Measurements from ENCODE around the gene ADK. TPM values are rescaled to one million over a fixed set of nuclear protein-coding genes. Genes with fewer than 3 reads are reported as not detected.

ADK gene
- total RNA-seq, 1 experiment from 2014 or later = 26.8 TPM

DNA sequence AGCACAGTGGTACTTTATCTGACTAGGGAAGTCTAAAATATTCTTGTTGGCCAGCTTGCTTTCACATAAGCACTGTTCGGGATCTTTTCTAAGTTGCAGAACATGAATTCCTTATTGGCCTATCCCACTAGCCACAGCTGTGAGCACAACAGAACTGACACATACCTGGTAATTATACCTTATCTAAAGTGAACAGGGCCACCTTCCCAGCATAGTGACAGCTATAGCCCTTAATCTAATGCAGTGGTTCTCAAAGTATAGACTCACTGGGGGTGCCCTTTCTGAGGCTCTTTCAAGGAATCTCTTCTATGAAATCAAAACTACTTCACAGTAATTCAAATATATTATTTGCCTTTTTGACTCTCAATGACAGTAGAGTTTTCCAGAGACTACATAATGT, 490.6 kb downstream of the ADK start:
- no peak overlapping the region for H3K4ac ChIP-seq (ENCODE audit: low read depth, low read length)
- no CpG with 5 or more reads among the region's 1 CpG for WGBS (ENCODE audit: extremely low coverage, insufficient read length, low lambda C conversion rate)
- no peak overlapping the region for H3K14ac ChIP-seq (ENCODE audit: insufficient read depth, low read length)
- H3K4me3 Mint-ChIP-seq = no peak overlapping the region
- H4K20me1 ChIP-seq (ENCODE audit: control insufficient read depth, insufficient read depth, insufficient read length) = no peaks in the 10 kb centered on the region
- H3K4me1 Mint-ChIP-seq = peaks cover 27 to 28% of the 10 kb centered on the region in 2 experiments
- no peaks in the 10 kb centered on the region for H3K79me2 ChIP-seq (ENCODE audit: insufficient read depth, low read length)
- no peak overlapping the region for H4K8ac ChIP-seq (replicated peaks; ENCODE audit: insufficient read length, low read depth, low read length)
- H3K9me3 Mint-ChIP-seq = peaks cover 3 to 7% of the 10 kb centered on the region in 2 experiments; a peak in 4 of 5 replicates
- H3K56ac ChIP-seq (ENCODE audit: insufficient read length, low read depth, low read length) = no peak overlapping the region
- H3K36me3 Mint-ChIP-seq (ENCODE audit: insufficient read depth in 1 of 3, low read depth in 3 of 3) = peaks cover 1 to 11% (median 10%) of the 10 kb centered on the region in 3 experiments; a peak in 4 of 7 replicates
- no peak overlapping the region for H3K23ac ChIP-seq (ENCODE audit: insufficient read length, low read depth, low read length)
- H3K27me3 Mint-ChIP-seq (ENCODE audit: low read depth) = no peaks in the 10 kb centered on the region
- no peaks in the 10 kb centered on the region for H3K9me3 ChIP-seq (ENCODE audit: control insufficient read depth, low read depth, low read length)
- no peak for DNase-seq
- H3K79me1 ChIP-seq (ENCODE audit: insufficient read depth, low read depth, low read length, poor library complexity, severe bottlenecking) = no peaks in the 10 kb centered on the region
- no peaks in the 10 kb centered on the region for H3K23me2 ChIP-seq (ENCODE audit: insufficient read length, low read depth, low read length, poor library complexity, severe bottlenecking)
- TF ChIP-seq, protein P1, sequence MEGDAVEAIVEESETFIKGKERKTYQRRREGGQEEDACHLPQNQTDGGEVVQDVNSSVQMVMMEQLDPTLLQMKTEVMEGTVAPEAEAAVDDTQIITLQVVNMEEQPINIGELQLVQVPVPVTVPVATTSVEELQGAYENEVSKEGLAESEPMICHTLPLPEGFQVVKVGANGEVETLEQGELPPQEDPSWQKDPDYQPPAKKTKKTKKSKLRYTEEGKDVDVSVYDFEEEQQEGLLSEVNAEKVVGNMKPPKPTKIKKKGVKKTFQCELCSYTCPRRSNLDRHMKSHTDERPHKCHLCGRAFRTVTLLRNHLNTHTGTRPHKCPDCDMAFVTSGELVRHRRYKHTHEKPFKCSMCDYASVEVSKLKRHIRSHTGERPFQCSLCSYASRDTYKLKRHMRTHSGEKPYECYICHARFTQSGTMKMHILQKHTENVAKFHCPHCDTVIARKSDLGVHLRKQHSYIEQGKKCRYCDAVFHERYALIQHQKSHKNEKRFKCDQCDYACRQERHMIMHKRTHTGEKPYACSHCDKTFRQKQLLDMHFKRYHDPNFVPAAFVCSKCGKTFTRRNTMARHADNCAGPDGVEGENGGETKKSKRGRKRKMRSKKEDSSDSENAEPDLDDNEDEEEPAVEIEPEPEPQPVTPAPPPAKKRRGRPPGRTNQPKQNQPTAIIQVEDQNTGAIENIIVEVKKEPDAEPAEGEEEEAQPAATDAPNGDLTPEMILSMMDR (conservative IDR thresholded peaks at IDR 0.05) = no peak
- H3K27ac ChIP-seq (ENCODE audit: insufficient read length, low read depth, low read length) = no peak overlapping the region
- no peak overlapping the region for H2BK12ac ChIP-seq (ENCODE audit: insufficient read length, low read depth, low read length)
- H4K5ac ChIP-seq (ENCODE audit: insufficient read length, low read depth, low read length) = no peak overlapping the region
- H2BK20ac ChIP-seq (ENCODE audit: low read depth, low read length, poor library complexity, severe bottlenecking) = no peak overlapping the region
- no peak overlapping the region for H2AFZ ChIP-seq (ENCODE audit: low read length)
- H3K27ac Mint-ChIP-seq = no peak overlapping the region
- H3K4me1 ChIP-seq (ENCODE audit: insufficient read depth, low read length) = peaks cover 6% of the 10 kb centered on the region; the same call in 1 of the 2 replicates
- no peak overlapping the region for H2BK15ac ChIP-seq (ENCODE audit: low read depth, low read length)
- no peak overlapping the region for H3K9ac ChIP-seq (ENCODE audit: extremely low read depth, insufficient read length, low read length)
- H3K27me3 ChIP-seq (ENCODE audit: insufficient read depth, low read length) = no peaks in the 10 kb centered on the region
- H3K18ac ChIP-seq (ENCODE audit: insufficient read length, low read depth, low read length) = no peak overlapping the region
- H3T11ph ChIP-seq (ENCODE audit: low read length) = no peak overlapping the region
- no peak overlapping the region for H2AK5ac ChIP-seq (ENCODE audit: insufficient read length, low read length)
- H3K4me2 ChIP-seq (ENCODE audit: insufficient read depth, insufficient read length, low read length) = no peak overlapping the region
- no peak overlapping the region for H2BK5ac ChIP-seq (ENCODE audit: insufficient read length, low read length)
- no peak overlapping the region for H4K91ac ChIP-seq (ENCODE audit: insufficient read length, low read depth, low read length)
- H2BK120ac ChIP-seq (ENCODE audit: low read depth, low read length, poor library complexity, severe bottlenecking) = no peak overlapping the region
